HG02885 (cell line): Measurements from ENCODE around the gene ARMCX2.
"Not testable (repeated sequence)": the region's sequence is repeated elsewhere in the genome, so short reads cannot be mapped to it uniquely, and the experiment has no call there.

Experiments used
- ATAC-seq: cut with Tn5 transposase; IDR thresholded peaks from one replicate; pipeline ENCODE4 v1.9.1; 2021; ENCODE audit warnings: mild to moderate bottlenecking; ENCODE audit not compliant: unreplicated experiment, poor library complexity

ARMCX2 gene

DNA sequence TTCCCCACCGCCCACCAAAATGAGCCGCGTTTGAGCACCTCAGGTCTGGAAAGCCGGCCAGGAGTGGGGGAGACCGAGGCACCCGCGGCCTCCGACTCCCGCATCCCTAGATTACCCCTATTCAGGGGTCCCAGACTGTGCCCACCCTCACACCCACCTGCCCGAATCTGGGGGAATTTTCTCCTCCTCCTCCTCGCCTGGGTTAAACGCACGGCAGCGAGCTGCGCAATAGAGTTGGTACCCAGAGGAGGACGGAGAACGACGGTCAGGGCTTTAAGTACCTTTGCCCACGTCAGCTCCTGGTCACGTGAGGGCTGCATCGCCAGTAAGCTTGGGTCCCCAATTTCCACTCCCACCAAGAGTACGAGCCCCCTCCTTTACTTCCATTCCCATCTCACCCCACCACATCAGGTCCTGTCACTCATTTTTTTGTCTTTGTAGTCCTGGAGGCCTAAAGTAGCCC lies at the start of gene ARMCX2:
Gene ARMCX2 (minus strand): TSS at position 250 of the 463 bp plus-strand sequence. CDS start 2,262 bp downstream, outside the sequence.
- peak; percentile 76 for ATAC-seq

DNA sequence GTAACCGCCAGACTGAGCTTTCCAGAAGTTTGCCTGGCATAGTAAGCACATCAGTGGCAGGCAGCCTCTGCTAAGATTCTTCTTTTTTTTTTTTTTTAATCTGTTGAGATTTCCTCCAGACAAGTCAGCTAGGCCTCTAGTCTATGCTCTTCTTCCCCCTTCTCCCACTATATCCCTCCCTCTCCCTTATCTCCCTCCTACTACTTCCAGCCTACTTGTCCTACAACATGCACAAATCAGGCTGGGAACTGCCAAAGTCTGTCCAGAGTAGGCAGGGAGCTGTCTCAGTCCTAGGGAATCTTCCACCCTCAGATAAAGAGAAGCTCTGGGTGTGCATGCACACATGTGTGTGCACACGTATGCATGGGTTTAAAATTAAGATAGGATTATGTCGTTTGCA lies 49.7 kb upstream of the ARMCX2 start:
- no peak for ATAC-seq

DNA sequence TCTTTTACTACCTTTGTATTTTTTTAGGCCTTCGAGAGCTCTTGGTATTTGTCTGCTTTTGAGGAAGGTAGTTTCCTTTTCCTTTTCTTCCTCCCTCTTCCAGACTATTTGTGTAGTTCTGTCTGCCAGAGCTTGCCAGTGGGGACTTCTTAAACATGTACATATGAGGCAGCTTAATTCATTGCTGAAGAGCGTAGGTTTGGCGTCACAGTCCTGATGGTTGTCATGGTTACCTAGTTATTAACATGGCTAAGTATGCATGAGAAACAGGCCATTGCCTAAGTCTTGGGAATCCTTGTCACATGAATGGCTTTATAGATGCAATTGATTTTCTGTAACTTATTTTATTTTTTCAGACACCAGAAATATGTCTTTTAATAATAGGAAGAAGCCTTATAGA lies 48.5 kb upstream of the ARMCX2 start:
- no peak for ATAC-seq

DNA sequence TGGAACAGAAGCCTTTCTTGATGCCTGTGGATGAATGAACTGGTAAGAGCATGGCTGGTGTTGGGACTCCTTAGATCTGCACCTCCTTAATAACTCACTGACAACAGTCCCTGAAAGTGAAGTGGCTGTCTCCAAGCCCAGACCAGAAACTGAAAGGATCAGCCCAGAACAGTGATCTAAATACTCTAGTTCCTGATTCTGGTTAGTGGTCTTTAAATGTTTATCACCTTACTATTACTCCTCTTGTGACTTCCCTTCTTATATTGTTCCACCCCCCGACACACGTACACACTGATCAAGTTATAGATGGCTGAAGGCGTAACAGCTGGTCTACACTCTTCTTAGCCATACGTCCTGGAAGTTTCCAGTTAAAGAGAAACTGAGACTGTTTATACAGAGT lies 33.8 kb upstream of the ARMCX2 start:
- peak; percentile 86 for ATAC-seq

DNA sequence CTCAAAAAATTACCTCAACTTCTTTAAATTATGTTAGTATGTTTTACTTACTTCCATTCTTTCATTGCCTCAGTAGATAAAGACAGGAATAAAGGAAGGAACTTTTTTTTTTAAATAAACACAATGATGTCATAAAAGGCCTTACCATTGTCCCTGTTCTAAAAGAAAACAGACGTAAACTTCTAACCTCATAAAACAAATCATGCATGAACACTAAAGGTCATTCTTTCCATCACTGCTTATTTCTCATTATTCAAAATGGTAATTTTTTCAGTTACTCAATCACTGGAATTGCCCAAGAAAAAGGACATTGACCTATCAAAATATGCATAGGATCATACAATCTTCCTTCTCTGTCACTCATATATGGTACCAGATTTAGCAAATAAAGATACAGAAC lies 32.2 kb upstream of the ARMCX2 start:
- no peak for ATAC-seq

DNA sequence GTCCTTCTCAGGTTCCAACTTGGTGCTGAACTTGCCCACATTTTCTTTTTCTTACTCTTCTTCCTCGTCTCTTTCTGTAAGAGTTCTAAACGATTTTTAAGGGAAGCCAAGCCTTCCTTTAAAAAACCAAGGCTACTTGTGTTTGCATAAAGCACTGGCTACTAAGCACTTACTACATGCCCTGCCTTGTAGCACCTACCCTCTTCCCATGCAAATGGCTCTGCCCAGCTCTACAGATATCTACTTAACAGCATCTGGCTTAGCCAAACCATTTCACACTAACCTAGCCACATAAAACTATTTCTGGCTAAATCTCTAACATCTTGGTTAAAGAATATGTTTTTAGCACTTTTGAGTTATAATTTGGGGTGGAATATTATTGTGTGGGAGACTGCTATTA lies 26.9 kb upstream of the ARMCX2 start:
- no peak for ATAC-seq

DNA sequence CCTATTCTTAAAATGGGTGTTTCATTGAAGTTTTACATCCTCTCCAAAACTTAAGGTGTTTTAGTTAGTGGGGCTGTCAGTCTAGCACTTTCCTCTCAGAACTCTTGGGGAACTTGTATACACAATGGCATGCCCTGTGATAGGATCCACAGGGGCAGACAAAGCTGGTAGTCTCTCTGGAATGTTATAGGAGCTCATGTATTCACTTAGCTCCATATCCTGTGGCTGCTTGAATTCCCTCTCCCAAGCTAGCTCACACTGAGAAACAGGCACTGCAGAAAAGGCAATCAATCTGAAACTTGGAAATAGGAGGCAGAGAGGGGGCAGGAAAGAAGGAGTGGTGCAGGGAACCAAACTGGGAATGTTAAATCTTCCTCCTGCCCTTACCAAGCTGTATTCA lies 26.3 kb upstream of the ARMCX2 start:
- no peak for ATAC-seq

DNA sequence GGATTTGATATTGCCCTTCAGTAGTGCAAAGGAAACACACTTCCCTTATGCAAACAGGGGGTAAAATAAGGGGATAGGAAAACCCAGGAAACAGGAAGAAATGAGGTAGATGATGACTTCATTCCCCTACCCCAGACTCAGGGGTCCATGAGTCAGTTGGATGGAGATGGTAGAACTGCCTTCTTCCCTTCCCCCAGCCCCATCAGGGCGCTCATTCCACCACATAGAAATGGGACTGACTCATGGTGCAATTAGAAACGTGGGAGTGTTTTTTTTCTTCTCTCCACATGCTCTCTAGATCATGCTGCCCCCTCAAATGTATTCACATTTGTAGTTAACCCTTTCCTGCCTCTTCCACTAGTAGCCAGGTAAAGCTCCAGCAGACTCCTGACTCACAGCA lies 23.1 kb upstream of the ARMCX2 start:
- no peak for ATAC-seq

DNA sequence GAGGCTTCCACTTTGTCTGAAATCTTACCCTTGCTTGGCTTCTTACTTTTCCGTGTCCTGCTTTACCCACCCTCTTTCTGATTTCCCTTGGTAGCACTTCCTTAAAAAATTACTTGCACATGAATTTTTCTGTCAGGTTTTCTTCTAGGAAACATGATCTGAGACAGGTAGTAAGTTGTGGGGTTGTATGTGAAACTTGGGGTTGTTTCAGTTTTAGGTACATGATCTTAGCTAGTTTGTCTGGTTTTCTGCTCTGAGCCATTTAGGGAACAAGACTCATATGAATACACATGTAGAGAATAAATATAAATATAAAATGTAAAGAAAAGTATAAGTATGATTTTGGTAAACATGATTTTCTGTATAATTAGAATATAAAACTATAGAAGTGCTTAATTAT lies 17.4 kb upstream of the ARMCX2 start:
- ATAC-seq, result peak; percentile 97

DNA sequence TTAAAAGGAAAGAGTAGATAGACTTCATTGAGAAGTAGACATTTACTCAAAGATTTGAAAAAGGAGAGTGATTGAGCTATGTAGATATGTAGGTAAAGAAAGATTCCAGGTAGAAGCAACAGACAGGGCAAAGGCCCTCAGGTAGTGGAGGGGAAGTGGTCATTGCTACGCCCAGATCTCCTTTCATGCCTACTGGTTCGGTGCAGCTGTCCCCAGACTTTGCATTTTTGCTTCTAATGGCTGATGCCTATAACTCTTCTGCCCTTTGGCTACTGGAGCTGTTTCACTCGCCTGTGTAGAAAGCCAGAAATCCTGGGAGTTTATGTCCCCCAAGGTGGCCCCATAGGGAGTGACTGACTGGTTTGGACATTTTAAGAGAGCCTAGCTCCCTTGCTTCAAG lies 16.9 kb upstream of the ARMCX2 start:
- ATAC-seq, result peak; percentile 57

DNA sequence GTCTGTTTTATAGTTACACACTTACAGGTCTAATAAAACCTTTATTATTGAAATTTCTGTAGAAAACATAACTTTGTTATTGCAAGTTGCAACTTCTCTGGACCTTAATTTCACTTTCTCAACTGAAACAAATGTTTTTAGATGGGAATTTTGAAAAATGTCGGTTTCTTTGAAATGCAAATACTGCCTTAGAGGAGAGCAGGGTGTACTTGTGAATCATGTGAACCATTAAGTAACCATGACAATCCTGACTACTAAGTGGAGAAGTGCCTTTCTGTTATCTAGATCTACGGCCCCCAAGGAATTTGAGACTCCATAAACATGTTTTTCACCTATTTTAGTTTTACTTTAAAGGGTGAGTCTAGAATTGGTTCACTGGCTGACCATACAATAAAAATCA lies 8.5 kb upstream of the ARMCX2 start:
- no peak for ATAC-seq

DNA sequence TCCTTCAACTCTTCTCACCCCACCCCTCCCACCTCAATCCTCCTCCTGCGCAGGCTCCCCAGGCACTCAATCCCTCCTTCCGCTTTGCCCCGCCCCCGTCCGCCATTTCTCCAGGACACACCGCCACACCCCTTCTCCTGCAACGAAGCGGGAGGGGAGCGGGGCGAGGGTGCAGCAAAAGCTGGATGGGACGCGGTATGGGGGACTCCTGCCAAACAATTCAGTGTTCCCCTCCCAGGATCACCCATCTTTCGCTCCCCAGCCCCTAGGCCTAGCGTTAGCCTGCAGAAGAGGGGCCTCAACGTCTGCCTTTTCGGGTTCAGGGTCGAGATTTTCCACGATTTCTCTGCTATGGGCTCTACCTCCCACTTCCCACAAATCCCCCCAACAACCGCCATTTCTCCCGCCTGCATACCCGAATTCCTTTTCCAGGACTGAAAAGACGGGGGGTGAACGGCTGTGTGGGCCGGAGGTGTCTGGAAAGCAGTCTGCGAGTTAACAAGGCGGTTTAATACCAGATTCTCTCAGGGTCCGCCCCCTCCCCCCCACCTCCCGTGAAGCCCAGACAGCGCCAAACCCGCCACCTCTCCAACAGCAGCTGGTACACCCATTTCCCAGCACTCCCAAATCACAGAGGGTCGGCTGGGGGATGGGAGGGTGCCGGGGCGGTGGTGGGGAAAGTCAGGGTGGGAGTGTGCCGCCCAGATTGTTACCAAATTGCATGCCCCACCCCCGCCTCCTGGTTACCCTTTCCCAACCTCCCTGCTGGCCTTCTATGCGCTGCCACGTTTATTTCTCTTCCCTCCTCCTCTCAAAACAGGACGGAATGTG lies 774 bp downstream of the ARMCX2 start:
- ATAC-seq, result peak; percentile 63

DNA sequence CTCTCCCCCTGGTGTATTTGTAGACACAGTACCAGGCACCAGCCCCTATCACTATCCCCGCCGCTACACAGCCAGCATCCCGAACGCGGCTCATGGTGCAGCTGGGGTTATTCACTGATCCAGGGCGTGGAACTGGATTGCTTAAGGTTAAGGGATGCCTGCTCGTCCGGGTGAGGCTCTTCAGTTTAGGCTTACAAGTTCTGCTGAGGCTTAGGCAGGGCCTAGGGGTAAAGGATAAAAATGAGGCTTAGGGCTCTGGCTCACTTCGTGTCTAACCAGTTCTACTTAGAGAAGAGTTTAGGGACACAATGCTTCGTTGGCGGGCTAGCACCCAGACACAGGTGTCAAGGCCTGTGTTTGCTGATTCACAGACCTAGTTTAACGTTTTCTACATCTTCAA lies 2.2 kb downstream of the ARMCX2 start:
- ATAC-seq, result no peak

DNA sequence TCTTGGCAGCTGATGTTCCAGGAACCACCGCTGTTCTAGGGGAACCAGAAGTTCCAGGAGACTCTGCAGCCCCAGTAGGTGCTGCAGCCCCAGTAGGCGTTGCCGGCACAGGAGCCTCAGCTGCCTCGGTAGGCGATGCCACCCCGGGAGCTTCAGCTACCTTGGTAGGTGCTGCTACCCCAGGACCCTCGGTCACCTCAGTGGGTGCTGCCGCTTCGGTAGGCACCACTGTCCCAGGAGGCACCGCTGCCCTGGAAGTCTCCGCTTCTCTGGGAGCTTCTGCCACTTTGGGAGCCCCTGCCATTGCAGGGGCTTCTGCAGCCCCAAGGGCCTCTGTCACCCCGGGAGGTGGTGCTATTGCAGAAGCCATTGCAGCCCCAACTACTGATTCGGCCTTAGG lies 2.8 kb downstream of the ARMCX2 start:
- no peak for ATAC-seq

DNA sequence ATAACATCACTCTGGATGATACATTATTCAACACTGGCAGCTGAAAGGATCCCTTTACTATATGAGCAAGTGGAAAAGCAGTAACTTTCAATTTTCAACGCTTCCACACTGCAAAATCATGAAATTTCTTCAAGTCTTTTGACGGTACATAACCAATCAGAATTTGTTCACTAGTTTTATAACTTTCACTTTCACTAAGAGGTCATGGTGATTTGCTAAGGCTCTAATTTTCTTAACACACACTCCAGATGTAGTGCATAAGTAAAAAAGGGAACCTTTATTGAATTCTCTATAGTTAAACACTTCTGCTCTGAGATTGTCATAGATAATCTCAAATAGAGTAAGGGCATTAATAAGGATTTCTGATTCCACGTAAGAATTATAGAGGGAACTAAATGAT lies 4.1 kb downstream of the ARMCX2 start:
- no peak for ATAC-seq

DNA sequence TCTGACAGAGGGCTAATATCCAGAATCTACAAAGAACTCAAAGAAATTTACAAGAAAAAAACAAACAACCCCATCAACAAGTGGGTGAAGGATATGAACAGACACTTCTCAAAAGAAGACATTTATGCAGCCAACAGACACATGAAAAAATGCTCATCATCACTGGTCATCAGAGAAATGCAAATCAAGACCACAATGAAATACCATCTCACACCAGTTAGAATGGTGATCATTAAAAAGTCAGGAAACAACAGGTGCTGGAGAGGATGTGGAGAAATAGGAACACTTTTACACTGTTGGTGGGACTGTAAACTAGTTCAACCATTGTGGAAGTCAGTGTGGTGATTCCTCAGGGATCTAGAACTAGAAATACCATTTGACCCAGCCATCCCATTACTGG lies 11.9 kb downstream of the ARMCX2 start:
- not testable (repeated sequence) for ATAC-seq

DNA sequence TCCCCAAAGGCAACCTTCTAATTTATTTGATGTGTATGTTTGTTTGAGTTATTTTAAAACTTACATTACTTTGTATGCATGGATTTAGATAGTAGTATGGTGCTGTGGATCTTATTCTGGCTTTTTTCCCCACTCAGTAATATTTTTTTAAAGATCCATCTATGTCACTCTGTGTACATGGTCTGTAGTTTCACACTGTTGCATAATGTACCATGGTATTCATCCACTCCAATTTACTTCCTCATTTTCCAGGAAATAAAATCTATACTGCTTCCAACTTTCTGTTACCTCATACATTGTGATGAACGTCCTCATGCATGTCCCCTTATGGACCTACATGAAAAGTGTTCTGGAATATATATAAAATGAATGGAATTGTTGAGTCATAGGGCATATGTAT lies 17.6 kb downstream of the ARMCX2 start:
- no peak for ATAC-seq

DNA sequence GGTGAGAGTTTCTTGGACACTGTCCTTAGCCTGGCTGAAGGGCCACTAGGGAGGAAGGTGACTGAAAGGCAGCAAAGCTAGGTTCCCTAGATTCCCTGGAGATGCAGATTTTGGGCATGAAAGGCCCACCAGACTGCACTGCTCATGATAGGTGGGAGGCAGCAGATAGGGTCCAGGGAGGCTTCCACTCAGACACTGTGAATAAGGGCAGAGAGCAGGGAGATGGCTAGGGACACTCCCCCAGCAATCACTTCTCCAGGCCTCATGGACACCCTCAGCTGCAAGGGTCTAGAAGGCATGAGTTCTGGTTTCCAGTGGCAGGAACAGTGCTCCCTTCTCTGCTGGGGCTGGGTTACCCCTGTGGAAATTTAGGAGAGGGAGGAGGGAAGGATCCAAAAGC lies 20.1 kb downstream of the ARMCX2 start:
- ATAC-seq, result no peak

DNA sequence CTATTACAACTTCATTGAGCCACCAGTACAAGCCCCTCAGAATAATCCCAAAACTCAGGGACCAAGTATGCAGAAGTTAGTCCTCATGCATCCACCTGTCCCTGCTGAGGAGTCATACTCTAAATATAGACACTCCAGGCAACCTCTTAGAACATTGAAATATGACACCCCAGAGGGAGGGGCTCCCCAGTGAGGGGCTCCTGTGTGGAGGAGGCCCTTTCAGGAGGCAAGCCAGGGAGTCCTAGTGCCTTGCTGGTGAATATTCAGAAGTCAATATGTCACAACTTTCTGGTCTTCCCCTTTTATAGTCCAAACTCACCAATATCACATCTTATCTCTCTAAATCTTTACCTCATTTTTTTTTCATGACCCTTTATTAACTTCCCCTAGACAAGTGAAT lies 40.3 kb downstream of the ARMCX2 start:
- no peak for ATAC-seq

DNA sequence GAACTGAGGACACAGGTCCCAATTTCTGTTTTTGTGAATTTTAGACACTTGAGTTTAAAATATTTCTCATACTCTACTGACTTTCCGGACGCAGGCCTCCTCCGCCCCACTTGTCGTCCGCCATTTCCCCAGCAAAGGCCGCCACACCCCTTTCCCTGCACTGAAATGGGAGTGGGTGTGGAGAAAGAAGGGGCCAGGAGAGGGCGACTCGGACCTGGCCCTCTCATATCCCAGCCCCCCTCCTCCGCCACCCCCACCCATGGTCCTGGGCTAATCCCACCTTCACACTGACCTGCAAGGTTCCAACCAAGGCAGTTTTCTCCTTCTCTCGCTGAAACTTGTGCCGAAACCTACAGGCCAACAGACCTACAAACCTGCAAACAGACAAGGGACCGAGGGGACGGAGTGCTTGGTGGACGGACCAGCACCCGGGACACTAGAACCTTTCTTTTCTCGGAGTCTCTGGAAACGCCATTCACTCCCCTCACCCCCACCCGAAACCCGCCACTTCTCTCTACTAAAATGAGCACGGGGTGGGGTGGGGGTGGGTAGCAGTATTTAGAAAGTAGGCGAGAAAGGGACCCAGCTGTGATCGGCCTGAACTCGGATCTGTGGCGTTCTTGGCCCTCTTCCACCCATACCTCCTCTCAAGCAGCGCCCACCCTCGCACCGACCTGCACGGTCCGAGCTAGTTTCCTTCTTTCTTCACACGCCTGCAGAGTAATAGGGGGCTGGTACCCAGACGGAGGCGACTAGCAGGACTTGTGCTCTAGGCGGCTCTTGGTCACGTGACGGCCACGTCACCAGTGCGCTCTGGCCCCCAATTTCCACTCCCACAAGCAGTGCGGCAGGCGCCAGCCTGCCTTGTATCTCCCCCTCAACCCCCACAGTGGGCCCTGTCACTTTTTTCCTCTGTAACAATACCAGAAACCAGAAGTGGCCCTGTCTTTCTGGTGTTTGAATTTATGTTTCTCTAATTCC lies 42.1 kb downstream of the ARMCX2 start, which contains the start of gene ARMCX6:
Gene ARMCX6 (minus strand): TSS at position 790 of the 981 bp plus-strand sequence. CDS start 1,380 bp downstream, outside the sequence.
- ATAC-seq, result peak; percentile 93

DNA sequence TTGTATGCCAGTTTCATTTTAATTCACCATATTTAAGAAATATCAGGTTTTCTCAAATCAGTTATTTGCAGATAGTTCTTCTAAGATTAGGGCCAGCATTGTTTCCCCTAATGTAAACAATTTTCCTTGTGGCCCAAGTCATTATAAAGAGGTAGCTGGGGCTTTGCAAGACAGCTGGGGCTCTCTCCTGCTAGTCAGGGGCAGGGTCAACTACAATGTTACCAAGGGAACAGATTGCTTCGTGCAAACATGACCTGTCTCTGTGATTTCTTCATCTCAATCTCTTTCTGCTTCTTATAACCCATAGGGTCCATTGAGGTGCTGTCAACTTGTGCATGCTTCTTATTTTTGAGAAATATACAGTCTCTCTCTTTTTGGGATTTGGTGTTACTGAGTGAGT lies 53.9 kb downstream of the ARMCX2 start:
- ATAC-seq, result no peak
